Hematopoietic multipotent progenitor cell treated with erythropoietin and hydrocortisone succinate and interleukin-3 and kit ligand, for 6 days (in vitro differentiated cells): ENCODE data around the gene HRCT1.
"Not testable (repeated sequence)": the region's sequence is repeated elsewhere in the genome, so short reads cannot be mapped to it uniquely, and the experiment has no call there.

ENCODE experiments used
- DNase-seq: peaks from one replicate; pipeline ENCODE4 v3.0.0-alpha.2; 2015

The HRCT1 gene

GRCh38 chr9:35897376-35898099, 8.5 kb upstream of the HRCT1 start:
- not testable (repeated sequence) for DNase-seq

- DNase-seq = no peak
These were observed 7.7 kb upstream of the HRCT1 start for GRCh38 chr9:35898337-35898736.

- DNase-seq = no peak
These were observed 7.0 kb upstream of the HRCT1 start for GRCh38 chr9:35899021-35899420.

- DNase-seq = peak; percentile 76
These were observed 3.0 kb upstream of the HRCT1 start for GRCh38 chr9:35903049-35903448.

- no peak for DNase-seq
These were observed 1.7 kb upstream of the HRCT1 start for GRCh38 chr9:35904338-35904737.

GRCh38 chr9:35905051-35905781, 786 bp upstream of the HRCT1 start:
- DNase-seq = no peak

GRCh38 chr9:35906923-35907699, 1.1 kb downstream of the HRCT1 start:
- DNase-seq = no peak

GRCh38 chr9:35907711-35908503, 1.9 kb downstream of the HRCT1 start:
- DNase-seq = peak; percentile 50

- no peak for DNase-seq
These were observed 2.6 kb downstream of the HRCT1 start for GRCh38 chr9:35908504-35909125.

- DNase-seq = no peak
These were observed 3.3 kb downstream of the HRCT1 start, which contains the start of gene SPAAR for GRCh38 chr9:35909274-35909673. Gene SPAAR, plus strand, starts transcription at chr9:35909490. Its CDS starts 974 bp downstream, at chr9:35910464.

- no peak for DNase-seq
These were observed 3.9 kb downstream of the HRCT1 start for GRCh38 chr9:35909687-35910612.

- DNase-seq = peak; percentile 75
These were observed 4.8 kb downstream of the HRCT1 start for GRCh38 chr9:35910613-35911359.

- DNase-seq = no peak
These were observed 5.7 kb downstream of the HRCT1 start for GRCh38 chr9:35911690-35912089.

- DNase-seq = no peak
These were observed 6.9 kb downstream of the HRCT1 start for GRCh38 chr9:35912791-35913400.

- DNase-seq = not testable (repeated sequence)
These were observed 7.4 kb downstream of the HRCT1 start for GRCh38 chr9:35913429-35913828.

GRCh38 chr9:35914301-35914807, 8.4 kb downstream of the HRCT1 start:
- peak; percentile 83 for DNase-seq

- no peak for DNase-seq
These were observed 9.8 kb downstream of the HRCT1 start for GRCh38 chr9:35915681-35916294.

GRCh38 chr9:35917261-35917660, 11.3 kb downstream of the HRCT1 start:
- no peak for DNase-seq

GRCh38 chr9:35918780-35919179, 12.8 kb downstream of the HRCT1 start:
- peak; percentile 36 for DNase-seq
